T-cell (primary cell): ENCODE data around the gene PREX1. TPM values are rescaled to one million over a fixed set of nuclear protein-coding genes. Genes with fewer than 3 reads are reported as not detected.
A peak's percentile ranks its signal among the peaks of the same experiment; 100 is the strongest.
"Not testable (repeated sequence)": the region's sequence is repeated elsewhere in the genome, so short reads cannot be mapped to it uniquely, and the experiment has no call there.

ENCODE experiments used
- ATAC-seq, 4 experiments: fragments of 200-7000 bp in 3 of 4; fragments of 150-1000 bp in 1 of 4; cut with Tn5 transposase; replicated peaks in 1 of 4; 1 replicate in 3 of 4; 2 replicates in 1 of 4; pipeline ENCODE4 v1.10.0; 2021; ENCODE audit warnings: moderate library complexity in 3 of 4, mild to moderate bottlenecking in 2 of 4, moderate number of reproducible peaks in 1 of 4
- CTCF ChIA-PET, 2 donors: fragments of 300-600 bp; sonication (Branson Sonifier 250); formaldehyde crosslinking; loops; one replicate each; lab custom pipeline; 2022; ENCODE audit warnings: antibody characterized with exemption in 2 of 2; lab: Charles Lee
- POLR2A ChIA-PET, 2 donors: fragments of 300-600 bp; sonication (Branson Sonifier 250); formaldehyde crosslinking; loops; one replicate each; lab custom pipeline; 2022; ENCODE audit warnings: antibody characterized with exemption in 2 of 2; lab: Charles Lee
- DNase-seq, 35 experiments: peaks; one replicate each; pipeline versions ENCODE4 v3.0.0 to v3.0.0-alpha.2; 2013 to 2023
- H3K27ac ChIP-seq: one replicate; pipeline ENCODE4 v1.5.1; 2013; ENCODE audit warnings: low read length
- H3K27me3 ChIP-seq, 2 experiments: replicated peaks in 1 of 2; 1 replicate in 1 of 2; 2 replicates in 1 of 2; pipeline versions ENCODE4 v1.6.1 to v1.7.0; 2013; ENCODE audit warnings: low read length in 1 of 2, mixed read lengths in 1 of 2; ENCODE audit not compliant: control insufficient read depth in 2 of 2, insufficient read depth in 2 of 2; ENCODE audit errors: extremely low read depth in 1 of 2
- H3K36me3 ChIP-seq, 2 donors: 1 replicate in 1 of 2; 2 replicates in 1 of 2; pipeline versions ENCODE4 v1.6.1 to v1.7.0; 2013; ENCODE audit warnings: low read length in 1 of 2; ENCODE audit not compliant: control insufficient read depth in 2 of 2, insufficient read depth in 1 of 2; ENCODE audit errors: extremely low read depth in 1 of 2
- H3K4me1 ChIP-seq, 2 experiments: 1 replicate in 1 of 2; 2 replicates in 1 of 2; pipeline versions ENCODE4 v1.6.1 to v1.7.0; 2013; ENCODE audit warnings: low read length in 2 of 2, mixed read lengths in 1 of 2; ENCODE audit not compliant: insufficient read depth in 2 of 2, control insufficient read depth in 1 of 2; ENCODE audit errors: extremely low read depth in 1 of 2
- H3K4me3 ChIP-seq, 2 donors: 1 replicate in 1 of 2; 2 replicates in 1 of 2; pipeline versions ENCODE4 v1.5.1 to v1.7.0; 2013; ENCODE audit warnings: mild to moderate bottlenecking in 2 of 2, low read length in 1 of 2, moderate library complexity in 1 of 2; ENCODE audit not compliant: control insufficient read depth in 1 of 2; ENCODE audit errors: extremely low read depth in 1 of 2
- H3K9me3 ChIP-seq: 2 replicates; pipeline ENCODE4 v1.7.0; 2013
- H3K27ac Mint-ChIP-seq, 2 donors: one replicate each; pipeline ENCODE4 v1.8.0; 2020 to 2021; ENCODE audit warnings: mild to moderate bottlenecking in 2 of 2, mixed read lengths in 2 of 2
- H3K27me3 Mint-ChIP-seq, 2 donors: one replicate each; pipeline ENCODE4 v1.8.0; 2021 to 2022; ENCODE audit warnings: mixed read lengths in 2 of 2
- H3K36me3 Mint-ChIP-seq: one replicate; pipeline ENCODE4 v1.8.0; 2021; ENCODE audit warnings: mixed read lengths
- H3K4me1 Mint-ChIP-seq, 3 donors: one replicate each; pipeline ENCODE4 v1.8.0; 2020 to 2022; ENCODE audit warnings: mixed read lengths in 3 of 3, mild to moderate bottlenecking in 1 of 3
- H3K4me3 Mint-ChIP-seq, 3 donors: one replicate each; pipeline ENCODE4 v1.8.0; 2020 to 2022; ENCODE audit warnings: mild to moderate bottlenecking in 3 of 3, mixed read lengths in 3 of 3, moderate library complexity in 3 of 3
- H3K9me3 Mint-ChIP-seq, 3 donors: one replicate each; pipeline ENCODE4 v1.8.0; 2020 to 2022; ENCODE audit warnings: mixed read lengths in 3 of 3
- WGBS: methylation state at CpG from one replicate; pipeline ENCODE4 v1.1.5; 2013; ENCODE audit warnings: missing lambda C conversion rate; ENCODE audit not compliant: insufficient coverage; 5-methylcytosine and 5-hydroxymethylcytosine counted together
- total RNA-seq, 35 experiments: library from RNA in 6 of 35; stranded (reverse) in 6 of 35; fragments of 120-200 nt in 1 of 35; gene quantifications; one replicate each; pipeline versions ENCODE4 v1.2.1 to v1.2.4 and lab custom pipeline; 2013 to 2026

Gene PREX1
- total RNA-seq, 5 donors from 2014 or later (not counting 1 experiment from before 2014, with no cell fraction given), result 99.2 to 181 (median 137) TPM

DNA sequence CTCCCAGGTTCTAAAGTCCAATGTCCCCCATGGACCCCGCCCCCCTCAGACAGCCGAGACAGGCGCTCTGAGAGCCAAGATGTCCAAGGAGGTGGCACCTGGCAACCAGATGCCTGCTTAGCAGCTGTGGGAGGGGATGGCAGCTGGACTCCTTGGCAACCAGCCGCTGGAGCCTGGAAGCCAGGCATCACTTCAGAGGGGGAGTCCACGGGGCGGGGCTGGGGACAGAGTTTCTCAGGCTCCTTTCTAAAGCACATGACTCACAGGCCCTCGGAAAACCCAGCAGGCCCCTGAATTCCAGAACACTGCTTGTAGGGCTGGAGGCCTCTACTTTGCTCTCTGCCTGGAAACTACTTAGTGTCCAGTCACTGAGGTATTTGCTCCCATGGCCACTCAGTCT, 51.5 kb downstream of the PREX1 start:
- H3K36me3 Mint-ChIP-seq, result peaks cover 31% of the 10 kb centered on the region
- H3K4me1 Mint-ChIP-seq, result peaks cover 52 to 88% (median 63%) of the 10 kb centered on the region in 3 donors
- Histone ChIP-seq H3K36me3 (peaks cover 0 to 6% of the 10 kb centered on the region in 2 donors), H3K4me3 (no peak overlapping the region), H3K27me3 (no peaks in the 10 kb centered on the region), H3K9me3 (no peaks in the 10 kb centered on the region), H3K27ac (peak overlapping the region; percentile 7), H3K4me1 (peaks cover 4 to 72% of the 10 kb centered on the region in 2 experiments)
- ChIA-PET CTCF (interaction anchor here in 1 of 2 donors (0.6 kb wide), 1 partner anchor 50 kb away, joined by 4 read pairs; no protein-coding TSS in a partner anchor), POLR2A (no interaction called here)
- DNase-seq, result no peak
- ATAC-seq, result no peak
- H3K27ac Mint-ChIP-seq, result peak overlapping the region in 1 of 2 donors; percentile 66
- no peak overlapping the region for H3K4me3 Mint-ChIP-seq
- WGBS, result 91% methylated on average over 6 of the region's 7 CpGs
- H3K27me3 Mint-ChIP-seq, result no peaks in the 10 kb centered on the region
- peaks cover 0 to 5% (median 0%) of the 10 kb centered on the region in 3 donors for H3K9me3 Mint-ChIP-seq

DNA sequence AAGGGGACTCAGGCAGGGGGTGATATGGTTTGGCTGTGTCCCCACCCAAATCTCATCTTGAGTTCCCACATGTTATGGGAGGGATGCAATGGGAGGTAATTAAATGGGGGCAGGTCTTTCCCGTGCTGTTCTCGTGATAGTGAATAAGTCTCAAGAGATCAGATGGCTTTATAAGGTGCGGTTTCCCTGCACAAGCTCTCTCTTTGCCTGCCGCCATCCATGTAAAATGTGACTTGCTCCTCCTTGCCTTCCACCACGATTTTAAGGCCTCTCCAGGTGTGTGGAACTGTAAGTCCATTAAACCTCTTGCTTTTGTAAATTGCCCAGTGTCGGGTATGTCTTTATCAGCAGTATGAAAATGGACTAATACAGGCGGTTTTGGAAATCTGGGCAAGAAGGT, 52.3 kb downstream of the PREX1 start:
- DNase-seq, H3K4me3 ChIP-seq, H3K27me3 ChIP-seq, H3K36me3 ChIP-seq, H3K9me3 Mint-ChIP-seq, ATAC-seq, H3K27ac ChIP-seq, POLR2A ChIA-PET, H3K9me3 ChIP-seq, H3K4me3 Mint-ChIP-seq, H3K27me3 Mint-ChIP-seq: not testable (repeated sequence)
- 97% methylated on average over 5 of the region's 7 CpGs for WGBS
- CTCF ChIA-PET, result interaction anchor here in 1 of 2 donors (0.6 kb wide), 1 partner anchor 12 kb away, joined by 5 read pairs; no protein-coding TSS in a partner anchor
- peak overlapping the region in 1 of 2 donors; percentile 90 for H3K27ac Mint-ChIP-seq
- peaks cover 48 to 91% (median 70%) of the 10 kb centered on the region in 3 donors for H3K4me1 Mint-ChIP-seq
- peaks cover 7 to 75% of the 10 kb centered on the region in 2 experiments for H3K4me1 ChIP-seq
- peaks cover 31% of the 10 kb centered on the region for H3K36me3 Mint-ChIP-seq

DNA sequence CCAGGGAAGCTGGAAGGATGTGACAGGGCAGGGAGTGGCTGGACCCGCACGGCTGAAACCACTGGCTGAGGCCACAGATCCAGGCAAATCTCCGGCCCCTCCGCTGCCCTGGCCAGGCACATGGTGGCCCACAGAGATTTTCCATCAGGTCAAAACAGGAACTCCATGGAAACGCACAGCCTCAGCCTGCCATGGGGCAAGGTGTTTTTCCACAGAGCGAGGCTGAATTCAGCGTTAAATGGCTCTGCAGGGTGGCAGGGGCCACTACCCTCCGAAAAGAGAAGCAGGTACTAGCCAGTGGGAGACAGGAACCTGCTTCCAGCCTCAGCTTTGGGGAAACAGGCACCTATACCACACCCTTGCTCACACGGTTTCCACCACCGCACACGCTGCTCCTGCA, 53.1 kb downstream of the PREX1 start:
- Histone ChIP-seq H3K4me1 (peaks cover 9 to 82% of the 10 kb centered on the region in 2 experiments), H3K36me3 (peaks cover 0 to 6% of the 10 kb centered on the region in 2 donors), H3K27ac (no peak overlapping the region), H3K4me3 (no peak overlapping the region), H3K9me3 (no peaks in the 10 kb centered on the region), H3K27me3 (no peaks in the 10 kb centered on the region)
- peaks cover 53 to 91% (median 79%) of the 10 kb centered on the region in 3 donors for H3K4me1 Mint-ChIP-seq
- H3K36me3 Mint-ChIP-seq, result peaks cover 30% of the 10 kb centered on the region
- CTCF ChIA-PET, result interaction anchor here in 1 of 2 donors (0.6 kb wide), 1 partner anchor 130 kb away, joined by 6 read pairs; no protein-coding TSS in a partner anchor
- no peaks in the 10 kb centered on the region for H3K27me3 Mint-ChIP-seq
- peaks cover 0 to 5% (median 0%) of the 10 kb centered on the region in 3 donors for H3K9me3 Mint-ChIP-seq
- WGBS, result 93% methylated on average over 11 of the region's 11 CpGs
- POLR2A ChIA-PET, result interaction anchor here in 1 of 2 donors (0.5 to 0.6 kb wide), 2 partner anchors 16 to 275 kb away, joined by 3 to 11 read pairs; no protein-coding TSS in a partner anchor
- H3K4me3 Mint-ChIP-seq, result peak overlapping the region in 1 of 3 donors; percentile 41
- DNase-seq (no peak), ATAC-seq (no peak)
- peak overlapping the region; percentile 75 to 90 for H3K27ac Mint-ChIP-seq

DNA sequence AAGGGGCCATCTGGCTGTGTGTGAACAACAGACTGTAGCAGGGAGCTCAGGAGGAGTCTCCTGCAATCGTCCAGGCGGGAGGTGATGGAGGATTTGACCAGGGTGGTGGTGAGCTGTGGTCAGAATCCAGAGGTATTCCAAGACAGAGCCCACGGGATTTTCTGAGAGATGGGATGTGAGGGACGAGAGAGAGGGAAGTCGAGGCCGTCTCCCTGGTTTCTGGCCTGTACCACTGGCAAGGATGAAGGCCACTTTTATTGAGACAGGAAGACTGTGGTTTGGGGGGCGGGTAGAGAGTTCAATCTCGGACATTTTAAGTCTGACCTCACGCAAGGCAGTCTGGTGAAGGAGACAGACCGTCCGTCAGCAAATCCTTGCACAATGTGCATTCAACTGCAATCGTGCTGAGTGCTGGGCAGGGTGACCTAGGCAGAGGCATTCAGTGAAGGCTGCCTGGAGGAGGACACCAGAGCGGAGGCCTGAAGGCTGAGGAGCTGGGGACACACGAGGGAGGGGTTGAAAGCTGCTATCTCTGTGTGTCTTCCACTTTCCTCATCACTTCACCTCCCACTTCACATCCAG, 53.9 kb downstream of the PREX1 start:
- peaks cover 0 to 5% (median 0%) of the 10 kb centered on the region in 3 donors for H3K9me3 Mint-ChIP-seq
- H3K4me1 Mint-ChIP-seq, result peaks cover 57 to 91% (median 86%) of the 10 kb centered on the region in 3 donors
- H3K27ac ChIP-seq, result peak overlapping the region; percentile 2
- no peaks in the 10 kb centered on the region for H3K9me3 ChIP-seq
- H3K27me3 Mint-ChIP-seq, result no peaks in the 10 kb centered on the region
- H3K27ac Mint-ChIP-seq, result peak overlapping the region; percentile 75 to 90
- CTCF ChIA-PET, result no interaction called here
- peaks cover 26% of the 10 kb centered on the region for H3K36me3 Mint-ChIP-seq
- peak in 1 of 35 experiments; percentile 27 for DNase-seq
- peaks cover 0 to 6% of the 10 kb centered on the region in 2 donors for H3K36me3 ChIP-seq
- ATAC-seq, result no peak
- no peak overlapping the region for H3K4me3 ChIP-seq
- POLR2A ChIA-PET, result no interaction called here
- H3K27me3 ChIP-seq, result no peaks in the 10 kb centered on the region
- H3K4me3 Mint-ChIP-seq, result peak overlapping the region; percentile 13 to 45 (median 14)
- H3K4me1 ChIP-seq, result peaks cover 13 to 90% of the 10 kb centered on the region in 2 experiments
- 62% methylated on average over 8 of the region's 14 CpGs for WGBS

DNA sequence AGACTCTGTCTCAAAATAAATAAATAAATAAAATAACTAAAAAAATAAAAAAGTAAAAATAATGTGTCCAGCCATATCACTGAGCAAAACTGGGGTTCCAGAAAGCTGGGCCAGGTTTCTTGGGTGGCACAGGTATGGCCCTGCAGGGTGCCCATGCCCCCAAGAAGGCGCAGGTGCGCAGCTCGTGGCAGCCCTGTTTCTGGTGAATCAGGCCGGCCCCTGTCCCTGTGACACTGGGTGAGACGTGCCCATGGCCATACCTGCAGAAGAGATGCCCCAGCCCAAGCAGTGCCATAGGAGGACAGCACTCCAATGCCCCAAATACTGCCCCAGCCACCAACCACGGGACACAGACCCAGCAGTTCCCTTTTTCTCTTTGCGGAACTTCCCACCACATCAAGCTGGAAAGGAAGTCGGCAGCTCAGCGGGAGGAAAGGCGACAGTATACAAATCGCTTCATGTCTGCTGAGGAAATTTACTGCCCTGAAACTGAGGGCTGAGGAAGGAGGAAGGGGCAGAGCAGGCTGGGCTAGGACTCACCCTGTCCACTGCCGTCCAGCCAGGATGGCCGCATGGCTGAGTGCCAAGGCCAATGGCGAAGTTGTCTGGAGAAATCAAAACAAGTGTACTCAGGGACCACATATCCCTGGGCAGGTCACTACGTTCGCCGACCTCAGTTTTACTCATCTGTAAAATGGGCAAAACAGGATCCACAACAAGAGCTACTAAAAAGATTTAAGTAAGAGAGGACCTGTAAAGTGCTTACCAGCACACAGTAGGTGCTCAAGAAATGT, 55.4 kb downstream of the PREX1 start:
- peak overlapping the region in 1 of 2 donors; percentile 10 for H3K4me3 ChIP-seq
- peaks cover 0 to 5% (median 0%) of the 10 kb centered on the region in 3 donors for H3K9me3 Mint-ChIP-seq
- H3K36me3 Mint-ChIP-seq, result peaks cover 29% of the 10 kb centered on the region
- H3K27ac Mint-ChIP-seq, result peak overlapping the region; percentile 76 to 90
- H3K9me3 ChIP-seq, result no peaks in the 10 kb centered on the region
- ChIA-PET POLR2A (interaction anchor here in 1 of 2 donors (0.8 kb wide), 1 partner anchor 13 kb away, joined by 3 read pairs; no protein-coding TSS in a partner anchor), CTCF (no interaction called here)
- DNase-seq, result peak in 3 of 35 experiments; percentile 21 to 54 (median 23)
- H3K27ac ChIP-seq, result peak overlapping the region; percentile 61
- H3K27me3 ChIP-seq, result no peaks in the 10 kb centered on the region
- peaks cover 73 to 93% (median 88%) of the 10 kb centered on the region in 3 donors for H3K4me1 Mint-ChIP-seq
- no peaks in the 10 kb centered on the region for H3K27me3 Mint-ChIP-seq
- H3K4me3 Mint-ChIP-seq, result peak overlapping the region in 2 of 3 donors; percentile 45 to 49
- 77% methylated on average over 8 of the region's 17 CpGs for WGBS
- H3K36me3 ChIP-seq, result peaks cover 0 to 6% of the 10 kb centered on the region in 2 donors
- ATAC-seq, result no peak
- peaks cover 13 to 99% of the 10 kb centered on the region in 2 experiments for H3K4me1 ChIP-seq

DNA sequence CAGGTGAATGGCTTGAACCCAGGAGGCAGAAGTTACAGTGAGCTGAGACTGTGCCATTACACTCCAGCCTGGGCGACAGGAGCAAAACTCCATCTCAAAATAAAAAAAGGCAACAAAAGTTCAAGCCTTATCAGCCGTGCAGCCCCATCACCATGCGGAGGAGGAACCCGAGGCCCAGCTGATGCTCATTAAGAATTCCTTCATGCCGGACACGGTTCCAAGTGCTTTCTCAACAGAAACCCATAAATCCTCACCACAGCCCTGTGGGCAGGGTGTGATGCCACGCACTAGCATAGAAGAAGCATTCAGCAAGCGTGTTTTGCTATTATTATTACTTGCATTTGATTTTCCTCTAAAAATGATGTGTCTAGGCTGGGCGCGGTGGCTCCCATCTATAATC, 56.3 kb downstream of the PREX1 start:
- no peak for ATAC-seq
- H3K27me3 Mint-ChIP-seq, result no peaks in the 10 kb centered on the region
- no peaks in the 10 kb centered on the region for H3K27me3 ChIP-seq
- peaks cover 13 to 99% of the 10 kb centered on the region in 2 experiments for H3K4me1 ChIP-seq
- POLR2A ChIA-PET, result interaction anchor here in 1 of 2 donors (0.8 kb wide), 1 partner anchor 12 kb away, joined by 3 read pairs; no protein-coding TSS in a partner anchor
- peaks cover 0 to 5% (median 0%) of the 10 kb centered on the region in 3 donors for H3K9me3 Mint-ChIP-seq
- peaks cover 81 to 93% (median 88%) of the 10 kb centered on the region in 3 donors for H3K4me1 Mint-ChIP-seq
- peaks cover 0 to 6% of the 10 kb centered on the region in 2 donors for H3K36me3 ChIP-seq
- CTCF ChIA-PET, result no interaction called here
- H3K4me3 Mint-ChIP-seq, result no peak overlapping the region
- DNase-seq, result no peak
- WGBS, result 67% methylated on average over 6 of the region's 10 CpGs
- H3K9me3 ChIP-seq, result no peaks in the 10 kb centered on the region
- H3K36me3 Mint-ChIP-seq, result peaks cover 33% of the 10 kb centered on the region
- H3K27ac ChIP-seq, result peak overlapping the region; percentile 13
- H3K27ac Mint-ChIP-seq, result no peak overlapping the region
- H3K4me3 ChIP-seq, result no peak overlapping the region
